Subcutaneous abdominal adipose tissue (tissue), 5 donors: ENCODE results near the gene TBC1D19.

Experiments used
- H3K27ac ChIP-seq: one replicate; pipeline ENCODE4 v1.7.0; 2013; ENCODE audit warnings: low read depth, mild to moderate bottlenecking, inconsistent platforms, low read length, moderate library complexity
- H3K27me3 ChIP-seq, 5 donors: one replicate each; pipeline ENCODE4 v1.7.0; 2013; ENCODE audit warnings: low read length in 5 of 5, inconsistent platforms in 1 of 5; ENCODE audit not compliant: control insufficient read depth in 5 of 5, insufficient read depth in 4 of 5
- H3K36me3 ChIP-seq, 5 donors: one replicate each; pipeline ENCODE4 v1.7.0; 2013; ENCODE audit warnings: low read length in 5 of 5; ENCODE audit not compliant: control insufficient read depth in 5 of 5, insufficient read depth in 5 of 5
- H3K4me1 ChIP-seq, 5 donors: one replicate each; pipeline ENCODE4 v1.7.0; 2013; ENCODE audit warnings: low read length in 5 of 5, mild to moderate bottlenecking in 3 of 5, moderate library complexity in 1 of 5; ENCODE audit not compliant: control insufficient read depth in 5 of 5, insufficient read depth in 5 of 5
- H3K4me3 ChIP-seq, 5 donors: one replicate each; pipeline ENCODE4 v1.7.0; 2013; ENCODE audit warnings: low read length in 5 of 5, low read depth in 1 of 5
- H3K9ac ChIP-seq, 5 donors: one replicate each; pipeline ENCODE4 v1.7.0; 2013; ENCODE audit warnings: low read length in 5 of 5, mild to moderate bottlenecking in 4 of 5, moderate library complexity in 3 of 5
- H3K9me3 ChIP-seq, 5 donors: one replicate each; pipeline ENCODE4 v1.7.0; 2013; ENCODE audit warnings: low read length in 5 of 5; ENCODE audit not compliant: control insufficient read depth in 5 of 5
- donor health status: healthy.
- donor health status: healthy.
- donor health status: healthy.
- donor health status: healthy.
- donor health status: healthy.

TBC1D19 gene

DNA sequence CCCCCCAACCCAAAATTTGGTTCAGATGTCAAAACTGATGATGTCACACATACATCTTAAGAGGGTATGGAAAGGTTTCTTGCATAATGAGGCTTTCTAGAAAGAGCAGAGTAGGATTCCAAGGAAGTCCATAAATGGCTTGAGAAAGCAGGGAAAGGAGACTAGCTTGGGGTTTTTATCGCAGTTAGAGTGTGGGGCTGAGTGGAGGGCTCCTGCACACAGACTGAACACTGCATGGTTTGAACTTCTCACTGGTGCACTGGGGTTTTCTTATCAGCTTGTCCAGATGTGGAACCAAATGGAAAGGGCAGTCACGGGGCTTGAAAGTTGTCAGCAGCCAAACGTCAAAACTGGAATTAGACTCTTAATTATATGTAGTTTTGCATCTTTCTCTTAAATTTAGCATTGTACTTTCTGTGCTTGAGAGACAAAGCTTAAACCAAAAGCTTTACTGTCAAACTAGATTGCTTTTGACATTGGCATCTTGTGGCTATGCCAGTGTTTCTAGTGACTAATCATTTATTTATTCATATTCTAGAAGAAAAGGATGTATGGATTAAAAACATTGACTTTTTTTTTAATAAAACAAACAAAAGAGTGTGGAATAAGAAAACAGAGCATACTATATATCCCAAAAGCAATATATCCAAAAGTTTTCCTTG, 198.4 kb downstream of the TBC1D19 start:
- Histone ChIP-seq H3K4me3 (no peak overlapping the region), H3K9me3 (no peaks in the 10 kb centered on the region), H3K27ac (no peak overlapping the region), H3K27me3 (no peaks in the 10 kb centered on the region), H3K4me1 (peaks cover under 1 to 15% (median 10%) of the 10 kb centered on the region in 5 donors), H3K36me3 (no peaks in the 10 kb centered on the region), H3K9ac (no peak overlapping the region)

DNA sequence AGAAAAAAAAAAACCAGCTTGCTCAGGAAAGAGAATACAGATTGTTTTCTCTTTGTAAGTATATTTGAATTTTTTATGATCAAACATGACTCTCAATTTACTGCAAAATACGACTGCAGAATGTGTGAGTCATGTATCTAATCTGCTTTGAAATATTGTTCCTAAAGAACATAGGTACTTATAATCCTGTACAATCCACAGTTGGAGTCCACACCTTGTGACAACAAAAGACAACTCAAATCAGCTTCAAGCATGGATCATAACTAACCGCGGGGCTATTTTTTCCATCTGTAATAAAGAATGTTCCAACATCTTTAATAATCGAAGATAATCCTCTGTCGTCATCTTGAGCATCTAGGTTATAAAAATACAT, 198.9 kb downstream of the TBC1D19 start:
- H3K27ac ChIP-seq = no peak overlapping the region
- no peaks in the 10 kb centered on the region for H3K9me3 ChIP-seq
- H3K9ac ChIP-seq = no peak overlapping the region
- no peaks in the 10 kb centered on the region for H3K36me3 ChIP-seq
- H3K4me1 ChIP-seq = peaks cover 3 to 20% (median 15%) of the 10 kb centered on the region in 5 donors
- H3K4me3 ChIP-seq = no peak overlapping the region
- no peaks in the 10 kb centered on the region for H3K27me3 ChIP-seq

DNA sequence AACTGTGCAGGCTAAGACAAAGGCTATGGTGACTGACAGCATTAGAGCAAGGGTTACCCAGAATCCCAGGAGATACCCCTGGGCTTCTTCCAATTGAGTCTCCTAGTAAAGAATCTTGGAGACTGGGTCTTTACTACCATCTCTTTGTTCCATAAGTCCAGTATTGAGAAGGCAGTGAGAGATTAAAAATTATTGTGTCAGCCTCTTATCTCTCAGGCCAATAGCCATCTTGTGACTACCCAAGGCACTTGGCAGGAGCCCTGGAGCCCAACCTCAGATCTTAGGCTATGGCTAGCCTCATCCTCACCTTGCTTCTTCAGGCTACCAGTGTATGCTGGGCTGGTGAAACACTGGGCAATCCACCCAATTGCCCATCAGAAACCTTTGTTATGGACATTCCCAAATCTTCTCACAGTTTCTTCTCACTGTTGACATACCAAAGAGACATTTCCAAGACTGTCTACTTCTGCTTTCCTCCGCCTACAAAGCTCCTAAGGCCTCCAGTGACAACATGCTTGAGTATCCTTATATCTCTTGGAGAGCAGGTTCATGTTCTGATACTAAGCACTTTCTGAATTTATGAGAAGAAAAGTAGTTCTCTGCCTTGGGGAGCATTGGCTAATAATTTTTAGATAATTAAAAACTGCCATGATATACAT, 200.5 kb downstream of the TBC1D19 start:
- peaks cover 3 to 35% (median 23%) of the 10 kb centered on the region in 5 donors for H3K4me1 ChIP-seq
- no peaks in the 10 kb centered on the region for H3K36me3 ChIP-seq
- H3K27me3 ChIP-seq = no peaks in the 10 kb centered on the region
- no peak overlapping the region for H3K27ac ChIP-seq
- no peaks in the 10 kb centered on the region for H3K9me3 ChIP-seq
- H3K4me3 ChIP-seq = no peak overlapping the region
- H3K9ac ChIP-seq = no peak overlapping the region

DNA sequence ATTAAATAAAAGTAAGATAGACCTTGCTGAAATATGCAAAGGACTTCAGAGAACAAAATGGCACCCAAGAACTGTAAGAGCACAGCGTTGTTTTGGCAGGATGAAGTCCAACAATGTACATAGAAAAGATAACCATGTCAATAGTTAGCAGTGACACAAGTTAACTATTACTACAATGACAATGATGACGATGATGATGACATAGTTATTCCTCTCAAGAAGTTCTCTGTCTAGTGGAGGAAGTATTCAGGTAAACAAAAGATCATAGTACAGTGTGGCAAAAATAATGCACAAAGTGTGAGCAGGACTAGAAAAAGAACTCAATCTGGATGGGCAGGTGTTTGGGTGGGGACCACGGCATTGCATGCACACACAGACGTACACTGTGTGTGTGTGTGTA, 201.4 kb downstream of the TBC1D19 start:
- Histone ChIP-seq H3K4me1 (peaks cover 3 to 34% (median 22%) of the 10 kb centered on the region in 5 donors), H3K27ac (no peak overlapping the region), H3K27me3 (no peaks in the 10 kb centered on the region), H3K36me3 (no peaks in the 10 kb centered on the region), H3K4me3 (no peak overlapping the region), H3K9ac (no peak overlapping the region), H3K9me3 (no peaks in the 10 kb centered on the region)

DNA sequence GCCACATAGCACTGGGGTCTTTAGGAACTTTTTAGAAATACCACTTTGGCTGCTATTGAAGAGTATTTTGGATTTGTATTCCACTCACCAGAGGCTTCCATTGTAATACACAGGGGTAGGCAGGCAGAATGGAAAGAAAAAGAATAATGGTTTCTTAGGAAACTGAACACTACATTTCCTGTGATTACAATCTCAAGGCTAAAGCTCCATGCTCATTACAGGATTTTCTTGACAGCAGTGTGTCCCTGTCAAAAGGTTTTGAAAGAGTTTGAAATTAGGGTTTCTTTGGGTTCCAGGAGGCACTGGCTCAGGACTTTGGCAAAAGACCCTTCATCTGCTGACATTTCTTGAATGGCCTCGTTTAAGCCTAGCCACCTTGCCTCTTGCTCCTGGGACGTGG, 201.9 kb downstream of the TBC1D19 start:
- Histone ChIP-seq H3K4me3 (no peak overlapping the region), H3K4me1 (peaks cover 3 to 29% (median 17%) of the 10 kb centered on the region in 5 donors), H3K27ac (no peak overlapping the region), H3K9me3 (no peaks in the 10 kb centered on the region), H3K27me3 (no peaks in the 10 kb centered on the region), H3K36me3 (no peaks in the 10 kb centered on the region), H3K9ac (no peak overlapping the region)

DNA sequence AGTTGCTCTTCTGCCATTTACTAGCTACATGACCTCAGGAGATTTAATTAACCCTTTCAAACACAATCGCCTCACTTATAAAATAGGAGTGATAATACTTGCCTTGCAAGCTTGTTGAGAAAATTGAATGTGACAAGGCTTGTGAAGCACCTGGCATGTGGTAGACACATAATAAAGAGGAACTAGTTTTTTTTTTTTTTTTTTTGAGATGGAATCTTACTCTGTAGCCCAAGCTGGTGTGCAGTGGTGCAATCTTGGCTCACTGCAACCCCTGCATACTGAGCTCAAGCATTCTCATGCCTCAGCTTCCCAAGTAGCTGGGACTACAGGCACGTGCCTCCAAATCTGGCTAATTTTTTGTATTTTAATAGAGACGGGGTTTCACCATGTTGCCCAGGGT, 203.0 kb downstream of the TBC1D19 start:
- Histone ChIP-seq H3K27me3 (no peaks in the 10 kb centered on the region), H3K9ac (no peak overlapping the region), H3K4me1 (peaks cover 3 to 27% (median 15%) of the 10 kb centered on the region in 5 donors), H3K9me3 (no peaks in the 10 kb centered on the region), H3K36me3 (no peaks in the 10 kb centered on the region), H3K27ac (peak overlapping the region; percentile 3), H3K4me3 (no peak overlapping the region)

DNA sequence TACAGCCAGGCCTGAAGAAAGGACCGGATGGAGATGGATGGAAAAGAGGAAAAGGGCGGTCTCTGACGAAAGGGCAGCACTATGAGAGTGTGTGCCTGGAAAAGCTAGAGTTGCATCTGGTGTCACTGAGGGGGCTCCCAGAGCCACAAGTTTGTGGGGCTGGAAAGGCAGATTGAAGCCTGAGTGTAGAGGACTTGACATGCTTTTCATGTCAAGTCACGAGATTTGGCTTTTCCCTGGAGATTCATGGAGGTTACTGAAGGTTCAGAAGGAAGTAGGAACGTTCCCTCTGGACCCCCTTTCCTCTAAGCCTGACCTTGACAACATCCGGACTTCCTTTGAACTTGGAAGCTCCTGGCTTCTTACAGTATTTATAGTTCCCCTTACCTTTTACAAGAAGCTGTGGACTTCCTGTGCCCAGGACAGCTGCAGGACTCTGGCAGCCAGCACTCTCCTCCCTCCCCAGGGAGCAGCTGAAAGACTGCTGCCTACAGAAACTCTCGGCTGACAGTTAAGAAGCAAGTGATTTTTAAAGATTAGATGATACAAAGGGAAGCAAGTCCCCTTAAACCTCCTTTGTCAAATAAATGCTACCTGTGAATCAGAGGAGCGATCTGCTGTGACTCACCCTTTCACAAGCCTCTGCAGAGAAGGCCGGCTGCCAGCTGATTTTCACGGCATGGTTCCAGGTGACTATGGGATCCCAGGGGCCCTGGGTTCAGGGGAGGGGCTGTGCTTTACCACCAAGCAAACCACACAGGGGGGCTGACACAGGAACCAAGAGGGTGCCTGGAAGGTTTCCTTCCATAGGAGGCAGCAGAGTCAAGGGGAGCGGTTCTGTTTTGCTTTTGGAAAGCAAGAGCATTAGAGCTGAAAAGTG, 203.8 kb downstream of the TBC1D19 start:
- H3K9ac ChIP-seq = peak overlapping the region in 2 of 5 donors; percentile 5 to 6
- peaks cover 3 to 33% (median 15%) of the 10 kb centered on the region in 5 donors for H3K4me1 ChIP-seq
- H3K9me3 ChIP-seq = no peaks in the 10 kb centered on the region
- no peaks in the 10 kb centered on the region for H3K27me3 ChIP-seq
- H3K27ac ChIP-seq = peak overlapping the region; percentile 37
- peak overlapping the region in 4 of 5 donors; percentile 15 to 38 (median 35) for H3K4me3 ChIP-seq
- no peaks in the 10 kb centered on the region for H3K36me3 ChIP-seq

DNA sequence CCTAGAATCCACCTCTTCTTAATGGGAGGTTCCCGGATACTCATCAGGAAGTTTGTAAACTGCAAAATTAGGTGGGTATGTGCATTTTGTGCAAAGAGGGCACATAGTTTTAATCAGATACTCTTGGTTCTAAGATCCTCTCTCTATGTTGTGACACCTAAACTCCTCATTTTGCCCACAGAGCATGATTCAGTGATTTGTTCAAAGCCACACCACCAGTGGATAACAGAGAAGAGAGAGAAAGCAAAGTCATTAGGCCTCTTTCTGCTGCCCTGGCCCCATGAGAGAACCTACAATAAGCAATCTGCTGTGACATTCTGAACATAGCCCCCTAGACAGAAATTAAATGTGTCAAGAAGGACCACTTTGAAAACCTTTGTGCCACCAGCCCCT, 204.5 kb downstream of the TBC1D19 start:
- Histone ChIP-seq H3K4me1 (peaks cover 3 to 39% (median 15%) of the 10 kb centered on the region in 5 donors), H3K27ac (peak overlapping the region; percentile 37)

DNA sequence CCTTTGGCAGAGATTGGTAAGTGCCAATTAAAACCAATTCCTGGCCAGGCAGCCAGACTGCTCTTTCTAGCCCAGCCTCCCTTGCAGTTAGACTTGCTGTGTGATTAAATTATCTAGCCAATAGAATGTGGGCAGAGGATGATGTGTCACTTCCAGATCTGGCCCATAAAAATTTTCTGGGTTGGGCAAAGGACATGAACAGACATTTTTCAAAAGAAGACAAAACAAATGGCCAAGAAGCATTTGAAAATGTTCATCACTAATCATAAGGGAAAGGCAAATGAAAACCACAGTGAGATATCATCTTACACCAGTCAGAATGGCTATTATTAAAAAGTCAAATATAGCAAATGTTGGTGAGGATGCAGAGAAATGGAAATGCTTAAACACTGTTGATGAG, 205.3 kb downstream of the TBC1D19 start:
- Histone ChIP-seq H3K9ac (no peak overlapping the region), H3K4me1 (peaks cover 3 to 40% (median 15%) of the 10 kb centered on the region in 5 donors), H3K4me3 (no peak overlapping the region), H3K36me3 (no peaks in the 10 kb centered on the region), H3K27me3 (no peaks in the 10 kb centered on the region), H3K9me3 (no peaks in the 10 kb centered on the region), H3K27ac (peak overlapping the region; percentile 37)

More for the DNA sequence above, 204.5 kb downstream of the TBC1D19 start:
- Histone ChIP-seq H3K27me3 (no peaks in the 10 kb centered on the region), H3K9ac (no peak overlapping the region), H3K4me3 (peak overlapping the region in 3 of 5 donors; percentile 15 to 38 (median 32)), H3K36me3 (no peaks in the 10 kb centered on the region), H3K9me3 (no peaks in the 10 kb centered on the region)

DNA sequence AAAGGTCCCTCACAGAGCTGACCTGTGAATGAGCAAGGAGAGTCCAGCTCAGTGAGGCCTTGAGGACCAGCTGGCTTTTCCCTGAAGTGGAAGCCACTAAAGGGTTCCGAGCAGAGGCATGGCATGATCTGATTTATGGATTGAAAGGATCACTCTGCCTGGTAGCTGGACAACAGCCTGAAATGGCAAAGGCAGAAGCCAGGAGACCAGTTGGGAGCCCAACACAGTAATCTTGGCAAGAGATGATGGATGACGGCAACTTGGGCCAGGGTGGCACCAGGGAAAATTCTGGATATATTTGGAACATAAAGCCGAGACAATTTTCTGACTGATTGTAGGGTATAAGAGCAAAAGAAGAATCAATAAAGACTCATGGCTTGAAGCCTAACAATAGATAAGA, 207.5 kb downstream of the TBC1D19 start:
- Histone ChIP-seq H3K9ac (no peak overlapping the region), H3K27ac (no peak overlapping the region)

More for the DNA sequence above, 207.5 kb downstream of the TBC1D19 start:
- no peaks in the 10 kb centered on the region for H3K27me3 ChIP-seq
- H3K4me1 ChIP-seq = peaks cover 3 to 37% (median 15%) of the 10 kb centered on the region in 5 donors
- H3K4me3 ChIP-seq = no peak overlapping the region
- H3K36me3 ChIP-seq = no peaks in the 10 kb centered on the region
- no peaks in the 10 kb centered on the region for H3K9me3 ChIP-seq
